Activated CD4-positive, alpha-beta memory T cell treated with anti-CD3 and anti-CD28 coated beads for 36 hours (primary cell): Measurements from ENCODE around the gene MUC2. TPM values are rescaled to one million over a fixed set of nuclear protein-coding genes. Genes with fewer than 3 reads are reported as not detected.

Source experiments
- CTCF ChIA-PET: fragments of 350-600 bp; sonication (Branson Sonifier 250); formaldehyde crosslinking; loops from one replicate; lab custom pipeline; 2021; ENCODE audit warnings: antibody characterized with exemption, inconsistent platforms; lab: Charles Lee
- POLR2A ChIA-PET: fragments of 350-600 bp; sonication (Branson Sonifier 250); formaldehyde crosslinking; loops from one replicate; lab custom pipeline; 2021; ENCODE audit warnings: antibody characterized with exemption; lab: Charles Lee
- DNase-seq: peaks from one replicate; pipeline ENCODE4 v3.0.0-alpha.2; 2020
- H3K27ac Mint-ChIP-seq: one replicate; pipeline ENCODE4 v1.8.0; 2021; ENCODE audit warnings: mixed read lengths
- H3K27me3 Mint-ChIP-seq: one replicate; pipeline ENCODE4 v1.8.0; 2021; ENCODE audit warnings: mixed read lengths
- H3K36me3 Mint-ChIP-seq: one replicate; pipeline ENCODE4 v1.8.0; 2021; ENCODE audit warnings: mixed read lengths
- H3K4me1 Mint-ChIP-seq: one replicate; pipeline ENCODE4 v1.8.0; 2021; ENCODE audit warnings: low read depth, mixed read lengths
- H3K4me3 Mint-ChIP-seq: one replicate; pipeline ENCODE4 v1.8.0; 2021; ENCODE audit warnings: mild to moderate bottlenecking, mixed read lengths
- H3K9me3 Mint-ChIP-seq: one replicate; pipeline ENCODE4 v1.8.0; 2021; ENCODE audit warnings: mixed read lengths
- intact Hi-C: fragments of 100-400 bp; cut with micrococcal nuclease; formaldehyde crosslinking; loops from one replicate; pipeline ENCODE4 v1.15.1; 2023
- total RNA-seq, 2 experiments: library from RNA; stranded (reverse); gene quantifications; one replicate each; pipeline ENCODE4 v1.2.3, GENCODE V29; 2021

Gene MUC2
- total RNA-seq, 2 experiments from 2014 or later: not detected

- no peak for DNase-seq
- Mint-ChIP-seq H3K4me1 (no peaks in the 10 kb centered on the region), H3K27me3 (peaks cover 2% of the 10 kb centered on the region), H3K9me3 (no peaks in the 10 kb centered on the region), H3K36me3 (no peaks in the 10 kb centered on the region), H3K4me3 (no peak overlapping the region), H3K27ac (no peak overlapping the region)
- intact Hi-C loops: no loop called here
- POLR2A ChIA-PET: no interaction called here
- CTCF ChIA-PET: interaction anchor here (0.7 kb wide), 1 partner anchor 31 kb away, joined by 3 read pairs; no protein-coding TSS in a partner anchor
Measured at GRCh38 chr11:1103401-1104360, 29.0 kb downstream of the MUC2 start.

GRCh38 chr11:1104411-1105182, 29.9 kb downstream of the MUC2 start:
- POLR2A ChIA-PET: no interaction called here
- no peak overlapping the region for H3K27ac Mint-ChIP-seq
- H3K4me1 Mint-ChIP-seq: no peaks in the 10 kb centered on the region
- intact Hi-C loops: no loop called here
- DNase-seq: no peak
- H3K4me3 Mint-ChIP-seq: no peak overlapping the region
- peaks cover 2% of the 10 kb centered on the region for H3K27me3 Mint-ChIP-seq
- CTCF ChIA-PET: interaction anchor here (0.7 kb wide), 1 partner anchor 30 kb away, joined by 3 read pairs; no protein-coding TSS in a partner anchor
- H3K9me3 Mint-ChIP-seq: no peaks in the 10 kb centered on the region
- H3K36me3 Mint-ChIP-seq: no peaks in the 10 kb centered on the region

GRCh38 chr11:1105183-1105565, 30.5 kb downstream of the MUC2 start:
- Mint-ChIP-seq H3K4me3 (no peak overlapping the region), H3K27me3 (peaks cover 2% of the 10 kb centered on the region), H3K27ac (no peak overlapping the region), H3K9me3 (no peaks in the 10 kb centered on the region), H3K36me3 (no peaks in the 10 kb centered on the region), H3K4me1 (no peaks in the 10 kb centered on the region)
- no peak for DNase-seq
- ChIA-PET CTCF (no interaction called here), POLR2A (no interaction called here)
- intact Hi-C loops: no loop called here

GRCh38 chr11:1106387-1106786, 31.7 kb downstream of the MUC2 start:
- Mint-ChIP-seq H3K9me3 (no peaks in the 10 kb centered on the region), H3K4me1 (no peaks in the 10 kb centered on the region), H3K4me3 (no peak overlapping the region), H3K27me3 (peaks cover 2% of the 10 kb centered on the region), H3K27ac (no peak overlapping the region), H3K36me3 (no peaks in the 10 kb centered on the region)
- CTCF ChIA-PET: no interaction called here
- no peak for DNase-seq
- intact Hi-C loops: no loop called here
- POLR2A ChIA-PET: no interaction called here

- POLR2A ChIA-PET: no interaction called here
- Mint-ChIP-seq H3K27ac (no peak overlapping the region), H3K4me3 (no peak overlapping the region), H3K27me3 (peaks cover 2% of the 10 kb centered on the region), H3K4me1 (no peaks in the 10 kb centered on the region), H3K9me3 (no peaks in the 10 kb centered on the region), H3K36me3 (no peaks in the 10 kb centered on the region)
- intact Hi-C loops: no loop called here
- DNase-seq: no peak
- CTCF ChIA-PET: no interaction called here
Measured at GRCh38 chr11:1107316-1108245, 32.9 kb downstream of the MUC2 start.

GRCh38 chr11:1108246-1108900, 33.7 kb downstream of the MUC2 start:
- CTCF ChIA-PET: no interaction called here
- intact Hi-C loops: no loop called here

GRCh38 chr11:1109101-1109917, 34.6 kb downstream of the MUC2 start:
- ChIA-PET CTCF (no interaction called here), POLR2A (no interaction called here)
- Mint-ChIP-seq H3K36me3 (no peaks in the 10 kb centered on the region), H3K27me3 (peaks cover 2% of the 10 kb centered on the region), H3K4me3 (no peak overlapping the region), H3K9me3 (no peaks in the 10 kb centered on the region), H3K27ac (no peak overlapping the region), H3K4me1 (no peaks in the 10 kb centered on the region)
- intact Hi-C loops: no loop called here
- DNase-seq: no peak

More at GRCh38 chr11:1108246-1108900, 33.7 kb downstream of the MUC2 start:
- Mint-ChIP-seq H3K4me1 (no peaks in the 10 kb centered on the region), H3K9me3 (no peaks in the 10 kb centered on the region), H3K4me3 (no peak overlapping the region), H3K27ac (no peak overlapping the region), H3K36me3 (no peaks in the 10 kb centered on the region), H3K27me3 (peaks cover 2% of the 10 kb centered on the region)
- DNase-seq: no peak
- POLR2A ChIA-PET: no interaction called here

GRCh38 chr11:1109918-1110705, 35.4 kb downstream of the MUC2 start:
- Mint-ChIP-seq H3K9me3 (no peaks in the 10 kb centered on the region), H3K27me3 (peaks cover 2% of the 10 kb centered on the region), H3K36me3 (no peaks in the 10 kb centered on the region), H3K4me1 (peaks cover 3% of the 10 kb centered on the region), H3K4me3 (no peak overlapping the region), H3K27ac (no peak overlapping the region)
- POLR2A ChIA-PET: no interaction called here
- intact Hi-C loops: no loop called here
- CTCF ChIA-PET: no interaction called here
- DNase-seq: no peak

GRCh38 chr11:1111545-1112212, 37.0 kb downstream of the MUC2 start:
- CTCF ChIA-PET: interaction anchor here (0.6 kb wide), 1 partner anchor 161 kb away, joined by 3 read pairs; no protein-coding TSS in a partner anchor
- Mint-ChIP-seq H3K27ac (no peak overlapping the region), H3K4me1 (peaks cover 3% of the 10 kb centered on the region), H3K36me3 (no peaks in the 10 kb centered on the region), H3K9me3 (no peaks in the 10 kb centered on the region), H3K27me3 (no peaks in the 10 kb centered on the region), H3K4me3 (no peak overlapping the region)
- no peak for DNase-seq
- POLR2A ChIA-PET: no interaction called here
- intact Hi-C loops: no loop called here
